H1 (cell line): ENCODE results near the gene TUBGCP4. TPM values are rescaled to one million over a fixed set of nuclear protein-coding genes. Genes with fewer than 3 reads are reported as not detected.

Experiments
- CTCF ChIA-PET: fragments of 300-600 bp; sonication (Branson Sonifier 250); formaldehyde crosslinking; loops from one replicate; lab custom pipeline; 2021; ENCODE audit not compliant: partially characterized antibody; lab: Charles Lee
- POLR2A ChIA-PET: fragments of 300-600 bp; sonication (Branson Sonifier 250); formaldehyde crosslinking; loops from one replicate; lab custom pipeline; 2021; ENCODE audit warnings: inconsistent platforms; ENCODE audit not compliant: partially characterized antibody; lab: Charles Lee
- DNase-seq, 2 experiments: peaks; one replicate each; pipeline versions ENCODE4 v3.0.0 to v3.0.0-alpha.2; 2010 to 2022; ENCODE audit warnings: low spot score in 2 of 2, low read depth in 1 of 2, mixed read lengths in 1 of 2
- FAIRE-seq: peaks from 2 replicates; lab custom pipeline; 2011; peaks lifted over from hg19 to GRCh38; lab: Jason Lieb, UNC
- H2AFZ ChIP-seq: 2 replicates; pipeline ENCODE4 v1.8.1; 2012; ENCODE audit warnings: low read length, inconsistent platforms
- H2AK5ac ChIP-seq: 2 replicates; pipeline ENCODE4 v1.6.1; 2013; ENCODE audit warnings: low read depth, low read length
- H2BK120ac ChIP-seq: replicated peaks from 2 replicates; pipeline ENCODE3; 2013; ENCODE audit warnings: low read depth, low read length, inconsistent platforms
- H2BK12ac ChIP-seq: 2 replicates; pipeline ENCODE4 v1.6.1; 2013; ENCODE audit warnings: low read depth, low read length
- H2BK15ac ChIP-seq: 2 replicates; pipeline ENCODE4 v1.6.1; 2013; ENCODE audit warnings: low read length
- H2BK20ac ChIP-seq: 2 replicates; pipeline ENCODE4 v1.6.1; 2013; ENCODE audit warnings: low read length
- H2BK5ac ChIP-seq: 2 replicates; pipeline ENCODE4 v1.6.1; 2013; ENCODE audit warnings: low read depth, low read length
- H3K14ac ChIP-seq: 2 replicates; pipeline ENCODE4 v1.6.1; 2013; ENCODE audit warnings: inconsistent platforms; ENCODE audit not compliant: insufficient read length
- H3K18ac ChIP-seq: 2 replicates; pipeline ENCODE4 v1.6.1; 2013; ENCODE audit warnings: low read length; ENCODE audit errors: extremely low read depth
- H3K23ac ChIP-seq: 2 replicates; pipeline ENCODE4 v1.6.1; 2013; ENCODE audit warnings: inconsistent platforms; ENCODE audit not compliant: insufficient read length
- H3K23me2 ChIP-seq: 2 replicates; pipeline ENCODE4 v1.6.1; 2013; ENCODE audit warnings: low read depth, low read length
- H3K27ac ChIP-seq: 2 replicates; pipeline ENCODE4 v1.6.1; 2011; ENCODE audit warnings: low read depth, low read length, inconsistent platforms
- H3K27me3 ChIP-seq, 4 experiments: replicated peaks in 1 of 4; 1 replicate in 1 of 4; 2 replicates in 3 of 4; pipeline versions ENCODE4 v1.6.1 to v1.8.1; 2011 to 2013; ENCODE audit warnings: low read length in 3 of 4, mild to moderate bottlenecking in 3 of 4, inconsistent platforms in 2 of 4, mixed read lengths in 2 of 4, moderate library complexity in 1 of 4; ENCODE audit not compliant: control insufficient read depth in 3 of 4, insufficient read depth in 3 of 4; ENCODE audit errors: extremely low read depth in 1 of 4
- H3K36me3 ChIP-seq, 4 experiments: 2 replicates each; pipeline versions ENCODE4 v1.6.1 to v1.8.1; 2011 to 2013; ENCODE audit warnings: mild to moderate bottlenecking in 4 of 4, low read length in 3 of 4, moderate library complexity in 2 of 4, control low read depth in 1 of 4, inconsistent platforms in 1 of 4; ENCODE audit not compliant: insufficient read depth in 4 of 4, control insufficient read depth in 2 of 4
- H3K4ac ChIP-seq: replicated peaks from 2 replicates; pipeline ENCODE3; 2013; ENCODE audit warnings: low read length, low read depth, mixed read lengths, inconsistent platforms; ENCODE audit not compliant: insufficient read length
- H3K4me1 ChIP-seq, 4 experiments: replicated peaks in 1 of 4; 1 replicate in 1 of 4; 2 replicates in 3 of 4; pipeline versions ENCODE4 v1.6.1 to v1.8.1; 2011 to 2013; ENCODE audit warnings: low read length in 3 of 4, inconsistent platforms in 2 of 4, mixed read lengths in 1 of 4; ENCODE audit not compliant: insufficient read depth in 4 of 4, control insufficient read depth in 3 of 4
- H3K4me2 ChIP-seq, 2 experiments: 2 replicates each; pipeline versions ENCODE4 v1.6.1 to v1.8.1; 2011 to 2013; ENCODE audit warnings: low read depth in 2 of 2, low read length in 2 of 2, control low read depth in 1 of 2, inconsistent platforms in 1 of 2, mild to moderate bottlenecking in 1 of 2; ENCODE audit not compliant: insufficient read depth in 1 of 2
- H3K4me3 ChIP-seq, 4 experiments: fragments of 200-600, 300-600 bp in 1 of 4; sonication (generic), shearing (Covaris generic), sonication (Bioruptor Twin) in 1 of 4; 2 replicates each; pipeline versions ENCODE4 v1.5.1 to v1.8.1; 2011 to 2016; ENCODE audit warnings: low read length in 4 of 4, low read depth in 3 of 4, control low read depth in 2 of 4, inconsistent platforms in 2 of 4, mild to moderate bottlenecking in 2 of 4, mixed read lengths in 1 of 4, moderate library complexity in 1 of 4; ENCODE audit not compliant: insufficient read depth in 2 of 4; ENCODE audit errors: extremely low read depth in 1 of 4
- H3K56ac ChIP-seq: replicated peaks from 2 replicates; pipeline ENCODE3; 2013; ENCODE audit warnings: low read depth, mild to moderate bottlenecking, mixed read lengths, low read length, inconsistent platforms; ENCODE audit not compliant: insufficient read length
- H3K79me1 ChIP-seq: 2 replicates; pipeline ENCODE4 v1.6.1; 2013; ENCODE audit warnings: low read depth, low read length, control low read depth
- H3K79me2 ChIP-seq, 2 experiments: 2 replicates each; pipeline versions ENCODE4 v1.6.1 to v1.8.1; 2012 to 2013; ENCODE audit warnings: low read length in 2 of 2, mild to moderate bottlenecking in 2 of 2, inconsistent platforms in 1 of 2; ENCODE audit not compliant: insufficient read depth in 2 of 2, control insufficient read depth in 1 of 2
- H3K9ac ChIP-seq, 4 experiments: replicated peaks in 1 of 4; 1 replicate in 1 of 4; 2 replicates in 3 of 4; pipeline versions ENCODE4 v1.6.1 to v1.8.1; 2011 to 2013; ENCODE audit warnings: low read depth in 3 of 4, low read length in 3 of 4, control low read depth in 2 of 4, mild to moderate bottlenecking in 2 of 4, moderate library complexity in 2 of 4, inconsistent platforms in 1 of 4; ENCODE audit errors: extremely low read depth in 1 of 4
- H3K9me3 ChIP-seq, 2 experiments: 2 replicates each; pipeline versions ENCODE4 v1.6.1 to v1.8.1; 2012 to 2013; ENCODE audit warnings: mild to moderate bottlenecking in 2 of 2, moderate library complexity in 2 of 2, control low read depth in 1 of 2, inconsistent platforms in 1 of 2, low read depth in 1 of 2, low read length in 1 of 2, mixed read lengths in 1 of 2; ENCODE audit not compliant: insufficient read depth in 2 of 2
- H4K20me1 ChIP-seq, 2 experiments: replicated peaks in 1 of 2; 2 replicates each; pipeline versions ENCODE3 to v1.8.1; 2011 to 2013; ENCODE audit warnings: inconsistent platforms in 2 of 2, low read length in 2 of 2, mild to moderate bottlenecking in 1 of 2; ENCODE audit not compliant: insufficient read depth in 2 of 2, control insufficient read depth in 1 of 2
- H4K5ac ChIP-seq: 2 replicates; pipeline ENCODE4 v1.6.1; 2013; ENCODE audit warnings: low read length, low read depth, mixed read lengths, inconsistent platforms; ENCODE audit not compliant: insufficient read length
- H4K8ac ChIP-seq: 2 replicates; pipeline ENCODE4 v1.8.0; 2013; ENCODE audit warnings: mild to moderate bottlenecking, moderate library complexity, low read length, inconsistent platforms; ENCODE audit not compliant: insufficient read depth; ENCODE audit errors: extremely low read depth
- H4K91ac ChIP-seq: replicated peaks from 2 replicates; pipeline ENCODE3; 2013; ENCODE audit warnings: low read length, mixed read lengths, inconsistent platforms; ENCODE audit not compliant: insufficient read length
- ASH2L ChIP-seq: fragments of 200-600, 300-600 bp; sonication (generic); IDR thresholded peaks from one replicate; pipeline ENCODE4 v1.7.1; 2017; ENCODE audit warnings: low read length
- BCL11A ChIP-seq, 2 experiments: IDR thresholded peaks; one replicate each; pipeline ENCODE4 v1.6.1; 2011; ENCODE audit warnings: low read depth in 2 of 2, low read length in 2 of 2, mild to moderate bottlenecking in 2 of 2
- CBX5 ChIP-seq: fragments of 300-800, 300-1000 bp; sonication (generic); IDR thresholded peaks from 2 replicates; pipeline ENCODE4 v1.7.1; 2016; ENCODE audit warnings: antibody characterized with exemption, low read length, low read depth
- CBX8 ChIP-seq: fragments of 300-800, 300-1000 bp; sonication (generic); IDR thresholded peaks from 2 replicates; pipeline ENCODE4 v1.7.1; 2016; ENCODE audit warnings: low read depth, low read length, borderline replicate concordance
- EGR1 ChIP-seq: IDR thresholded peaks from 2 replicates; pipeline ENCODE4 v1.6.1; 2011; ENCODE audit warnings: low read depth, low read length, borderline replicate concordance
- EP300 ChIP-seq, 2 experiments: IDR thresholded peaks; 1 replicate in 1 of 2; 2 replicates in 1 of 2; pipeline ENCODE4 v1.6.1; 2011 to 2012; ENCODE audit warnings: low read depth in 2 of 2, low read length in 2 of 2, mild to moderate bottlenecking in 2 of 2, borderline replicate concordance in 1 of 2, inconsistent platforms in 1 of 2, moderate library complexity in 1 of 2
- NANOG ChIP-seq: IDR thresholded peaks from 2 replicates; pipeline ENCODE4 v1.6.1; 2011; ENCODE audit warnings: low read length, low read depth, mild to moderate bottlenecking, inconsistent platforms; ENCODE audit not compliant: insufficient read depth, poor library complexity, severe bottlenecking
- SAP30 ChIP-seq: fragments of 300-600 bp; sonication (generic); IDR thresholded peaks from 2 replicates; pipeline ENCODE4 v1.7.1; 2012; ENCODE audit warnings: low read length, moderate library complexity, mild to moderate bottlenecking, inconsistent platforms; ENCODE audit not compliant: insufficient read depth, insufficient replicate concordance
- SP2 ChIP-seq: IDR thresholded peaks from 2 replicates; pipeline ENCODE4 v1.6.1; 2012; ENCODE audit warnings: mild to moderate bottlenecking, low read length, inconsistent platforms
- SP4 ChIP-seq: IDR thresholded peaks from 2 replicates; pipeline ENCODE4 v1.6.1; 2012; ENCODE audit warnings: low read length, inconsistent platforms
- SUZ12 ChIP-seq: fragments of 200-600 bp; sonication (generic); IDR thresholded peaks from 2 replicates; pipeline ENCODE4 v1.6.1; 2012; ENCODE audit warnings: mild to moderate bottlenecking, inconsistent platforms, low read length, moderate library complexity, mixed read lengths
- TBP ChIP-seq: IDR thresholded peaks from 2 replicates; pipeline ENCODE4 v1.6.1; 2011; ENCODE audit warnings: low read depth, low read length, improper control_type of control experiment
- TEAD4 ChIP-seq: IDR thresholded peaks from 2 replicates; pipeline ENCODE4 v1.6.1; 2012; ENCODE audit warnings: low read depth, low read length, inconsistent platforms, mixed read lengths
- ZNF274 ChIP-seq: IDR thresholded peaks from 2 replicates; pipeline ENCODE4 v1.7.0; 2012; ENCODE audit warnings: low read length, borderline replicate concordance; ENCODE audit errors: extremely low read depth
- WGBS, 2 experiments: shearing (Covaris generic) in 1 of 2; methylation state at CpG; one replicate each; pipeline versions ENCODE4 v1.1.6 to v1.1.7; 2013 to 2015; ENCODE audit warnings: low lambda C conversion rate in 2 of 2, mixed read lengths in 2 of 2, inconsistent platforms in 1 of 2, low coverage in 1 of 2, missing lambda C conversion rate in 1 of 2; ENCODE audit not compliant: insufficient replicate concordance in 2 of 2, insufficient coverage in 1 of 2, insufficient read length in 1 of 2; ENCODE audit errors: extremely low coverage in 1 of 2, missing lambda C conversion rate in 1 of 2; 5-methylcytosine and 5-hydroxymethylcytosine counted together
- polyA plus RNA-seq, 7 experiments: library from polyadenylated mRNA; depleted of rRNA in 3 of 7; stranded (reverse) in 5 of 7; unstranded in 2 of 7; fragments of >200 nt in 5 of 7; fragments of 200-250 nt in 2 of 7; gene quantifications; 1 replicate in 5 of 7; 2 replicates in 1 of 7; 4 replicates in 1 of 7; pipeline versions ENCODE4 v1.2.1 to v1.2.3, GENCODE V29; 2011 to 2013; ENCODE audit warnings: missing spikeins in 2 of 7, mixed read lengths in 2 of 7
- total RNA-seq: library from RNA; stranded (reverse); fragmentation: NEBNext Ultra II Directional; extraction: Animal tissue kit (Norgen Biotek cat#: 25700); gene quantifications from 2 replicates; pipeline ENCODE4 v1.2.1, GENCODE V29; 2021

The TUBGCP4 gene
- total and polyA plus RNA-seq, 2 of the 8 experiments (the other 6 are each of a cell fraction or from before 2014, with no cell fraction given) = 7.3 to 23.4 TPM

DNA sequence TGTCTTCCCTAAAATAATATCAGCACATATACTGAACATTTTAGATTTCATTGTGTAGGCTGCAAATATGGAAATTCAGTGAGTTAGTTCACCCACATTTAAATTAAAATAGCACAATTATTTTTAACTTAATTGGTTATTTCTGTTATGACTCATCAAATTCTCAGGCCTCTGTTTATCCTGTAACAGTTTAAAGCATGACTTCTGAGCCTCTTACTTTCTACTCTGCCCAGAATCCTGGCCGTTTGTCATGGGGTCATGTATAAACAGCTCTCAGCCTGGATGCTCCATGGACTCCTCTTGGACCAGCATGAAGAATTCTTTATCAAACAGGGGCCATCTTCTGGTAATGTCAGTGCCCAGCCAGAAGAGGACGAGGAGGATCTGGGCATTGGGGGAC is 12.2 kb downstream of the TUBGCP4 start:
- CTCF ChIA-PET = interaction anchor here (0.6 kb wide), 1 partner anchor 57 kb away, joined by 4 read pairs; no protein-coding TSS in a partner anchor
- Histone ChIP-seq H3K4me1 (no peaks in the 10 kb centered on the region), H3K36me3 (peaks cover 10 to 32% (median 25%) of the 10 kb centered on the region in 4 experiments; a peak in 7 of 8 replicates), H3K4me2 (no peak overlapping the region), H4K91ac (no peak overlapping the region), H2BK5ac (no peak overlapping the region), H3K23me2 (no peaks in the 10 kb centered on the region), H2BK15ac (no peak overlapping the region), H3K27ac (no peak overlapping the region), H3K56ac (no peak overlapping the region), H4K20me1 (no peaks in the 10 kb centered on the region), H2AK5ac (no peak overlapping the region), H3K27me3 (no peaks in the 10 kb centered on the region), H3K79me1 (no peaks in the 10 kb centered on the region), H3K4me3 (no peak overlapping the region), H2BK20ac (no peak overlapping the region), H3K9ac (no peak overlapping the region), H3K4ac (no peak overlapping the region), H4K8ac (no peak overlapping the region), H3K23ac (no peak overlapping the region), H3K9me3 (no peaks in the 10 kb centered on the region), H4K5ac (no peak overlapping the region), H3K79me2 (no peaks in the 10 kb centered on the region), H3K14ac (no peak overlapping the region), H2BK12ac (no peak overlapping the region), H3K18ac (no peak overlapping the region), H2AFZ (no peak overlapping the region), H2BK120ac (no peak overlapping the region)
- POLR2A ChIA-PET = no interaction called here
- DNase-seq (no peak), FAIRE-seq (no peak)
- 83% methylated on average over 2 of the region's 2 CpGs; no CpG with 5 or more reads in 1 of the 2 experiments for WGBS, 2 experiments
- TF ChIP-seq EP300 (IDR thresholded peaks at IDR 0.05; ENCODE audit: borderline replicate concordance in 1 of 2, low read depth in 2 of 2, low read length in 2 of 2) (no peak), CBX8 (no peak), ASH2L (no peak), TEAD4 (no peak), SUZ12 (no peak), BCL11A (IDR thresholded peaks at IDR 0.05; ENCODE audit: low read depth in 2 of 2, low read length in 2 of 2) (no peak), TBP (no peak), SAP30 (no peak), ZNF274 (no peak), CBX5 (no peak), SP4 (no peak), NANOG (no peak), SP2 (no peak), EGR1 (no peak)
